AG08396 (cell line): ENCODE measurements around the gene HIVEP2.

Experiments used
- DNase-seq: peaks from one replicate; pipeline ENCODE4 v3.0.0; 2012; ENCODE audit warnings: low spot score, mixed read lengths

HIVEP2 gene

GRCh38 chr6:142944124-142945048 lies 590 bp downstream of the HIVEP2 start:
- DNase-seq: peak; percentile 81

- DNase-seq: no peak
Observed at GRCh38 chr6:142943711-142944123, 1.3 kb downstream of the HIVEP2 start.

- DNase-seq: no peak
Observed at GRCh38 chr6:142942805-142943227, 2.2 kb downstream of the HIVEP2 start.

- DNase-seq: no peak
Observed at GRCh38 chr6:142942238-142942637, 2.7 kb downstream of the HIVEP2 start.

- DNase-seq: no peak
Observed at GRCh38 chr6:142941018-142941417, 4.0 kb downstream of the HIVEP2 start.

GRCh38 chr6:142940487-142940886 lies 4.5 kb downstream of the HIVEP2 start:
- peak; percentile 23 for DNase-seq

GRCh38 chr6:142938510-142938909 lies 6.5 kb downstream of the HIVEP2 start:
- DNase-seq: no peak

GRCh38 chr6:142937986-142938385 lies 7.0 kb downstream of the HIVEP2 start:
- DNase-seq: no peak

- no peak for DNase-seq
Observed at GRCh38 chr6:142935553-142936517, 9.1 kb downstream of the HIVEP2 start.

- DNase-seq: no peak
Observed at GRCh38 chr6:142934599-142934998, 10.4 kb downstream of the HIVEP2 start.

GRCh38 chr6:142934106-142934505 lies 10.9 kb downstream of the HIVEP2 start:
- DNase-seq: no peak

GRCh38 chr6:142933701-142934100 lies 11.3 kb downstream of the HIVEP2 start:
- no peak for DNase-seq

GRCh38 chr6:142932889-142933288 lies 12.1 kb downstream of the HIVEP2 start:
- no peak for DNase-seq

GRCh38 chr6:142929751-142930358 lies 15.1 kb downstream of the HIVEP2 start:
- peak; percentile 26 for DNase-seq

- no peak for DNase-seq
Observed at GRCh38 chr6:142927904-142928303, 17.1 kb downstream of the HIVEP2 start.

- DNase-seq: no peak
Observed at GRCh38 chr6:142927271-142927580, 17.8 kb downstream of the HIVEP2 start.

- DNase-seq: peak; percentile 91
Observed at GRCh38 chr6:142926494-142927270, 18.3 kb downstream of the HIVEP2 start.

- no peak for DNase-seq
Observed at GRCh38 chr6:142926177-142926493, 18.8 kb downstream of the HIVEP2 start.

GRCh38 chr6:142925575-142926110 lies 19.3 kb downstream of the HIVEP2 start:
- DNase-seq: no peak

- no peak for DNase-seq
Observed at GRCh38 chr6:142918339-142919042, 26.5 kb downstream of the HIVEP2 start.

- DNase-seq: no peak
Observed at GRCh38 chr6:142916881-142917280, 28.1 kb downstream of the HIVEP2 start.
